Measurements from ENCODE around the gene SNTG2.

- TF ChIP-seq USF1 (CRISPR knock-in tag; IDR thresholded peaks at IDR 0.05) = no peak
- TF ChIP-seq USF2 (CRISPR knock-in tag; IDR thresholded peaks at IDR 0.05) = no peak
- TF ChIP-seq CTCF (IDR thresholded peaks at IDR 0.05) = no peak
- TF ChIP-seq ATF2 (CRISPR knock-in tag; IDR thresholded peaks at IDR 0.05; ENCODE audit: borderline replicate concordance, low read depth) = no peak
- TF ChIP-seq ZNF232 (CRISPR knock-in tag; IDR thresholded peaks at IDR 0.05) = no peak
Observed at GRCh38 chr2:1130922-1131321, 180.3 kb downstream of the SNTG2 start.
